Astrocyte (in vitro differentiated cells and primary cell): ENCODE measurements around the gene SF3B3. TPM values are rescaled to one million over a fixed set of nuclear protein-coding genes. Genes with fewer than 3 reads are reported as not detected.
A peak's percentile ranks its signal among the peaks of the same experiment; 100 is the strongest.

Source experiments
- DNase-seq: peaks from one replicate; pipeline ENCODE4 v3.0.0-alpha.2; 2010; ENCODE audit warnings: low read depth
- FAIRE-seq: peaks from 2 replicates; lab custom pipeline; 2011; peaks lifted over from hg19 to GRCh38; lab: Jason Lieb, UNC
- H2AFZ ChIP-seq: 2 replicates; pipeline ENCODE4 v1.6.0; 2012; ENCODE audit warnings: low read depth, low read length, inconsistent platforms
- H3K27ac ChIP-seq: 2 replicates; pipeline ENCODE4 v1.5.1; 2011; ENCODE audit warnings: low read depth, low read length, inconsistent platforms
- H3K27me3 ChIP-seq: 2 replicates; pipeline ENCODE4 v1.6.0; 2011; ENCODE audit warnings: low read length, inconsistent platforms; ENCODE audit not compliant: insufficient read depth
- H3K36me3 ChIP-seq: 2 replicates; pipeline ENCODE4 v1.5.1; 2011; ENCODE audit warnings: low read length, inconsistent platforms; ENCODE audit not compliant: insufficient read depth
- H3K4me1 ChIP-seq: 2 replicates; pipeline ENCODE4 v1.5.1; 2011; ENCODE audit warnings: low read length, inconsistent platforms; ENCODE audit not compliant: insufficient read depth
- H3K4me2 ChIP-seq: 2 replicates; pipeline ENCODE4 v1.6.0; 2012; ENCODE audit warnings: low read length, inconsistent platforms
- H3K4me3 ChIP-seq: 2 replicates; pipeline ENCODE4 v1.5.1; 2011; ENCODE audit warnings: low read depth, mild to moderate bottlenecking, low read length, inconsistent platforms; ENCODE audit not compliant: insufficient read depth
- H3K79me2 ChIP-seq: 2 replicates; pipeline ENCODE4 v1.6.0; 2012; ENCODE audit warnings: mild to moderate bottlenecking, low read length, inconsistent platforms; ENCODE audit not compliant: insufficient read depth
- H3K9ac ChIP-seq: 2 replicates; pipeline ENCODE4 v1.6.0; 2012; ENCODE audit warnings: mild to moderate bottlenecking, low read length, inconsistent platforms
- H3K9me3 ChIP-seq: 2 replicates; pipeline ENCODE4 v1.5.1; 2012; ENCODE audit warnings: low read depth, mild to moderate bottlenecking, low read length, inconsistent platforms; ENCODE audit not compliant: insufficient read depth
- H4K20me1 ChIP-seq: 2 replicates; pipeline ENCODE4 v1.6.0; 2012; ENCODE audit warnings: low read length, inconsistent platforms; ENCODE audit not compliant: insufficient read depth
- H3K27ac Mint-ChIP-seq: one replicate; pipeline ENCODE4 v1.8.0; 2021; ENCODE audit warnings: mild to moderate bottlenecking, mixed read lengths; ENCODE audit not compliant: unreplicated experiment
- H3K27me3 Mint-ChIP-seq: one replicate; pipeline ENCODE4 v1.8.0; 2021; ENCODE audit warnings: low read depth, mixed read lengths; ENCODE audit not compliant: unreplicated experiment
- H3K36me3 Mint-ChIP-seq: one replicate; pipeline ENCODE4 v1.8.0; 2021; ENCODE audit warnings: low read depth, mixed read lengths; ENCODE audit not compliant: unreplicated experiment
- H3K4me1 Mint-ChIP-seq: one replicate; pipeline ENCODE4 v1.8.0; 2021; ENCODE audit warnings: low read depth, mixed read lengths; ENCODE audit not compliant: unreplicated experiment
- H3K4me3 Mint-ChIP-seq: one replicate; pipeline ENCODE4 v1.8.0; 2021; ENCODE audit warnings: mild to moderate bottlenecking, moderate library complexity, mixed read lengths; ENCODE audit not compliant: unreplicated experiment
- H3K9me3 Mint-ChIP-seq: one replicate; pipeline ENCODE4 v1.8.0; 2021; ENCODE audit warnings: mild to moderate bottlenecking, mixed read lengths; ENCODE audit not compliant: unreplicated experiment
- EZH2 ChIP-seq: IDR thresholded peaks from 2 replicates; pipeline ENCODE4 v1.6.1; 2012; ENCODE audit warnings: mild to moderate bottlenecking, low read length, inconsistent platforms; ENCODE audit not compliant: insufficient read depth
- total RNA-seq: library from RNA; stranded (reverse); gene quantifications from 2 replicates; pipeline ENCODE4 v1.2.1, GENCODE V29; 2021
- TF ChIP-seq, protein P1 (sequence below): IDR thresholded peaks from 2 replicates; pipeline ENCODE4 v1.5.1; 2011; ENCODE audit warnings: low read depth, mild to moderate bottlenecking, inconsistent platforms, low read length, moderate library complexity; ENCODE audit not compliant: insufficient read depth

The SF3B3 gene
- total RNA-seq, 1 donor from 2014 or later = 179 TPM

DNA sequence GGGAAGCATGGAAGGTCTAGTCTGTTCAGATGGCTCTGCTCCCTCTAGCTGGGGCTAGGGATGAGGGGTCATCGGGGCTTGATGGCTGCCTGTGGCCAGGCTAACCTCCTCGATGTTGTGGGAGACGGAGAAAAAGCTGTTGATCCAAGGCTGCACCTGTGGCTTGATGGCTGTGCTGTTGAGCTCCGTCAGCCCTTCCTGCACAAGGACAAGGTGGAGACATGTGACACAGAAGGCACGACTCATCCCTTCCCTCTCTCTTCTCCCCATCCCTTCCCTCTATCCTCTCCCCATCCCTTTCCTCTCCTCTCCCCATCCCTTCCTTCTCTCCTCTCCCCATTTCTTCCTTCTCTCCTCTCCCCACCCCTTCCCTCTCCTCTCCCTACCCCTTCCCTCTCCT, 41.0 kb upstream of the SF3B3 start:
- peak overlapping the region; percentile 40 for H3K27ac ChIP-seq
- FAIRE-seq = no peak
- no peak overlapping the region for H3K27ac Mint-ChIP-seq

DNA sequence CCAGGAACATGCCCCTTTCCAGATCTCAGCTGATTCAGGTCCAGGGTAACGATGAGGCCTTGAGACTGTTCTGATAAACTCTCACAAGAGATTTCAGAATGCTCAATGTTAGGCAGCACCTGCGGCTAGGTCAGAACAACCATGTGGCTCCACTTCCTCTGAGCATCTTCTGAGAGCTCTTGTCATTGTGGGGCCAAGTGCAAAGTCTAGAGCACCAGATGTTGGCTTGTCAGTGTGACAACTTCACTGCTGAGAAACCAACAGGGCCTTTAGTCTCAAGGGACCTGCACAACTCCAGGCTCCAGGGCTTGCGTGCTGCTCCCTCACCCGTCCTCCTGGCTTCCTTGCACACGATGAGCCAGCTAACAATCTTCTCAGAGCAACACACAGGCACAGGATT, 40.2 kb upstream of the SF3B3 start:
- Mint-ChIP-seq H3K27ac (no peak overlapping the region), H3K4me3 (no peak overlapping the region), H3K9me3 (no peaks in the 10 kb centered on the region), H3K4me1 (peaks cover 8% of the 10 kb centered on the region), H3K27me3 (no peaks in the 10 kb centered on the region), H3K36me3 (peaks cover 19% of the 10 kb centered on the region)
- H3K27ac ChIP-seq = no peak overlapping the region
- DNase-seq = no peak
- no peaks in the 10 kb centered on the region for H3K27me3 ChIP-seq
- H3K4me3 ChIP-seq = no peak overlapping the region
- FAIRE-seq = no peak
- peaks cover 11% of the 10 kb centered on the region for H3K4me1 ChIP-seq
- H3K4me2 ChIP-seq = no peak overlapping the region
- no peak overlapping the region for H2AFZ ChIP-seq
- no peaks in the 10 kb centered on the region for H3K9me3 ChIP-seq
- peaks cover 5% of the 10 kb centered on the region for H3K36me3 ChIP-seq
- H4K20me1 ChIP-seq = no peaks in the 10 kb centered on the region
- no peak overlapping the region for H3K9ac ChIP-seq
- H3K79me2 ChIP-seq = no peaks in the 10 kb centered on the region
- no peak for TF ChIP-seq EZH2
- TF ChIP-seq, protein P1, sequence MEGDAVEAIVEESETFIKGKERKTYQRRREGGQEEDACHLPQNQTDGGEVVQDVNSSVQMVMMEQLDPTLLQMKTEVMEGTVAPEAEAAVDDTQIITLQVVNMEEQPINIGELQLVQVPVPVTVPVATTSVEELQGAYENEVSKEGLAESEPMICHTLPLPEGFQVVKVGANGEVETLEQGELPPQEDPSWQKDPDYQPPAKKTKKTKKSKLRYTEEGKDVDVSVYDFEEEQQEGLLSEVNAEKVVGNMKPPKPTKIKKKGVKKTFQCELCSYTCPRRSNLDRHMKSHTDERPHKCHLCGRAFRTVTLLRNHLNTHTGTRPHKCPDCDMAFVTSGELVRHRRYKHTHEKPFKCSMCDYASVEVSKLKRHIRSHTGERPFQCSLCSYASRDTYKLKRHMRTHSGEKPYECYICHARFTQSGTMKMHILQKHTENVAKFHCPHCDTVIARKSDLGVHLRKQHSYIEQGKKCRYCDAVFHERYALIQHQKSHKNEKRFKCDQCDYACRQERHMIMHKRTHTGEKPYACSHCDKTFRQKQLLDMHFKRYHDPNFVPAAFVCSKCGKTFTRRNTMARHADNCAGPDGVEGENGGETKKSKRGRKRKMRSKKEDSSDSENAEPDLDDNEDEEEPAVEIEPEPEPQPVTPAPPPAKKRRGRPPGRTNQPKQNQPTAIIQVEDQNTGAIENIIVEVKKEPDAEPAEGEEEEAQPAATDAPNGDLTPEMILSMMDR = no peak

More for the DNA sequence above, 41.0 kb upstream of the SF3B3 start:
- DNase-seq = no peak
- Histone ChIP-seq H3K36me3 (peaks cover 5% of the 10 kb centered on the region), H2AFZ (no peak overlapping the region), H3K4me2 (peak overlapping the region; percentile 35), H3K79me2 (no peaks in the 10 kb centered on the region), H3K4me3 (no peak overlapping the region), H4K20me1 (no peaks in the 10 kb centered on the region), H3K9ac (no peak overlapping the region), H3K9me3 (no peaks in the 10 kb centered on the region), H3K27me3 (no peaks in the 10 kb centered on the region), H3K4me1 (peaks cover 11% of the 10 kb centered on the region)
- Mint-ChIP-seq H3K27me3 (no peaks in the 10 kb centered on the region), H3K9me3 (no peaks in the 10 kb centered on the region), H3K4me1 (peaks cover 8% of the 10 kb centered on the region), H3K4me3 (no peak overlapping the region), H3K36me3 (peaks cover 19% of the 10 kb centered on the region)
- TF ChIP-seq, protein P1 = no peak
- TF ChIP-seq EZH2 = no peak

- H3K27ac ChIP-seq = no peak overlapping the region
- no peak overlapping the region for H2AFZ ChIP-seq
- no peaks in the 10 kb centered on the region for H3K27me3 ChIP-seq
- Mint-ChIP-seq H3K4me1 (peaks cover 10% of the 10 kb centered on the region), H3K27ac (no peak overlapping the region), H3K36me3 (peaks cover 22% of the 10 kb centered on the region), H3K9me3 (no peaks in the 10 kb centered on the region), H3K4me3 (no peak overlapping the region), H3K27me3 (no peaks in the 10 kb centered on the region)
- H3K36me3 ChIP-seq = peaks cover 5% of the 10 kb centered on the region
- no peaks in the 10 kb centered on the region for H3K79me2 ChIP-seq
- no peak overlapping the region for H3K9ac ChIP-seq
- FAIRE-seq = no peak
- no peaks in the 10 kb centered on the region for H3K9me3 ChIP-seq
- H3K4me2 ChIP-seq = no peak overlapping the region
- H3K4me3 ChIP-seq = no peak overlapping the region
- no peak for TF ChIP-seq EZH2
- TF ChIP-seq, protein P1 = no peak
- peaks cover 11% of the 10 kb centered on the region for H3K4me1 ChIP-seq
- no peaks in the 10 kb centered on the region for H4K20me1 ChIP-seq
- no peak for DNase-seq
Observed at GRCh38 chr16:70484867-70485266, 38.7 kb upstream of the SF3B3 start.
